ENCODE measurements around the gene TOP2B. TPM values are rescaled to one million over a fixed set of nuclear protein-coding genes. Genes with fewer than 3 reads are reported as not detected.
A peak's percentile ranks its signal among the peaks of the same experiment; 100 is the strongest.

Gene TOP2B
- total and polyA plus RNA-seq, 2 experiments from 2014 or later: 92.0 to 179 TPM

DNA sequence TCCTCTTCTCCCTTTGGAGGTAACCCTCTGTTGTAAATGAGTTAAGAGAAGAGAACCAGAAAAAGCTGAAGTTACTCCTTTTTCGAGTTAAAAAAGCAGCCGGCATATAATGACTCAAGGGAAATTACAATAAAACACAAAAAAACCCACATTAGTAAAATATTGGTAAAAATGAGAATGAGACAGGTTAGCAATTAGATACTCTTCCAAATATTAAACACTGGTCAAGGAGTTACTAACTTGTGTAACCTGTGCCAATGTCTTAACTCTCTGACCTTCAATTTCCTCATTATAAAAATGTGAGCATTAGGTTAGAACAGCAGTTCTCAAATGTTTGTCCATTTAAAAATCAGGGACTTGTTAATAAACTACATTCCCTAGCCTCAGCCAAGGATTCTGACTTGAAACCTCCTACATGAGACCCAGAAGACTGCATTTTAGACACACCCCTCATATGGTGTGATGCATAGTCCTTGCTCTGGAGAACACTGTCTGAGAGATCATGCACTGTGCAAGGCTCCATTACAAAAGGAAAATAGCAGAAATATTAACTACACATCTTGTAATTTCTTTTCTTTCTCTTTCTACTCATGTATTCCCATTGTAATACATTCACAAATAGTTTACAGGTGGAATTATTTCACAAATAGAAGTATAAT lies 42.7 kb upstream of the TOP2B start:
- Histone ChIP-seq H3K36me3 (ENCODE audit: insufficient read depth) (no peaks in the 10 kb centered on the region), H3K4me2 (no peak overlapping the region), H2AFZ (0 out of 2 replicates have a peak overlapping the region, but pooled peaks have one; percentile 18), H3K4me3 (no peak overlapping the region), H4K20me1 (replicated peaks; ENCODE audit: insufficient read depth) (no peaks in the 10 kb centered on the region), H3K79me2 (replicated peaks; ENCODE audit: insufficient read depth) (no peaks in the 10 kb centered on the region), H3K4me1 (ENCODE audit: insufficient read depth) (no peaks in the 10 kb centered on the region), H3F3A (replicated peaks; ENCODE audit: low read depth) (no peaks in the 10 kb centered on the region), H3K27me3 (ENCODE audit: insufficient read depth) (no peaks in the 10 kb centered on the region), H3K27ac (ENCODE audit: low read depth) (no peak overlapping the region), H3K9me2 (ENCODE audit: insufficient read depth) (no peaks in the 10 kb centered on the region)
- ATAC-seq (no peak), DNase-seq (ENCODE audit: low spot score) (no peak)
- Mint-ChIP-seq H3K4me1 (no peaks in the 10 kb centered on the region), H3K27me3 (ENCODE audit: insufficient read depth, low read depth, poor library complexity) (no peaks in the 10 kb centered on the region), H3K27ac (no peak overlapping the region), H3K9me3 (no peaks in the 10 kb centered on the region), H3K4me3 (no peak overlapping the region), H3K36me3 (ENCODE audit: low read depth) (no peaks in the 10 kb centered on the region)
- TF ChIP-seq ZNF114 (CRISPR knock-in tag; IDR thresholded peaks at IDR 0.05) (no peak), ZNF331 (CRISPR knock-in tag; IDR thresholded peaks at IDR 0.05; ENCODE audit: low read depth) (no peak), JUNB (IDR thresholded peaks at IDR 0.05; ENCODE audit: unreplicated experiment) (no peak), EZH2phosphoT487 (IDR thresholded peaks at IDR 0.05; ENCODE audit: unreplicated experiment) (no peak), NANOG (IDR thresholded peaks at IDR 0.05; ENCODE audit: borderline replicate concordance) (no peak)
- TF ChIP-seq, protein P1, sequence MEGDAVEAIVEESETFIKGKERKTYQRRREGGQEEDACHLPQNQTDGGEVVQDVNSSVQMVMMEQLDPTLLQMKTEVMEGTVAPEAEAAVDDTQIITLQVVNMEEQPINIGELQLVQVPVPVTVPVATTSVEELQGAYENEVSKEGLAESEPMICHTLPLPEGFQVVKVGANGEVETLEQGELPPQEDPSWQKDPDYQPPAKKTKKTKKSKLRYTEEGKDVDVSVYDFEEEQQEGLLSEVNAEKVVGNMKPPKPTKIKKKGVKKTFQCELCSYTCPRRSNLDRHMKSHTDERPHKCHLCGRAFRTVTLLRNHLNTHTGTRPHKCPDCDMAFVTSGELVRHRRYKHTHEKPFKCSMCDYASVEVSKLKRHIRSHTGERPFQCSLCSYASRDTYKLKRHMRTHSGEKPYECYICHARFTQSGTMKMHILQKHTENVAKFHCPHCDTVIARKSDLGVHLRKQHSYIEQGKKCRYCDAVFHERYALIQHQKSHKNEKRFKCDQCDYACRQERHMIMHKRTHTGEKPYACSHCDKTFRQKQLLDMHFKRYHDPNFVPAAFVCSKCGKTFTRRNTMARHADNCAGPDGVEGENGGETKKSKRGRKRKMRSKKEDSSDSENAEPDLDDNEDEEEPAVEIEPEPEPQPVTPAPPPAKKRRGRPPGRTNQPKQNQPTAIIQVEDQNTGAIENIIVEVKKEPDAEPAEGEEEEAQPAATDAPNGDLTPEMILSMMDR (conservative IDR thresholded peaks at IDR 0.05; ENCODE audit: low read depth in 2 of 2): no peak

- H3F3A ChIP-seq (replicated peaks; ENCODE audit: low read depth): no peaks in the 10 kb centered on the region
- DNase-seq (ENCODE audit: low spot score) (no peak), ATAC-seq (no peak)
- no peak overlapping the region for H3K4me3 ChIP-seq
- no peaks in the 10 kb centered on the region for H4K20me1 ChIP-seq (replicated peaks; ENCODE audit: insufficient read depth)
- Mint-ChIP-seq H3K27ac (no peak overlapping the region), H3K27me3 (ENCODE audit: insufficient read depth, low read depth, poor library complexity) (no peaks in the 10 kb centered on the region), H3K36me3 (ENCODE audit: low read depth) (no peaks in the 10 kb centered on the region), H3K4me1 (no peaks in the 10 kb centered on the region), H3K4me3 (no peak overlapping the region), H3K9me3 (no peaks in the 10 kb centered on the region)
- no peak overlapping the region for H2AFZ ChIP-seq
- H3K36me3 ChIP-seq (ENCODE audit: insufficient read depth): no peaks in the 10 kb centered on the region
- no peak overlapping the region for H3K4me2 ChIP-seq
- no peaks in the 10 kb centered on the region for H3K4me1 ChIP-seq (ENCODE audit: insufficient read depth)
- H3K27me3 ChIP-seq (ENCODE audit: insufficient read depth): no peaks in the 10 kb centered on the region
- no peaks in the 10 kb centered on the region for H3K9me2 ChIP-seq (ENCODE audit: insufficient read depth)
- no peak overlapping the region for H3K27ac ChIP-seq (ENCODE audit: low read depth)
- no peaks in the 10 kb centered on the region for H3K79me2 ChIP-seq (replicated peaks; ENCODE audit: insufficient read depth)
- TF ChIP-seq, protein P2, sequence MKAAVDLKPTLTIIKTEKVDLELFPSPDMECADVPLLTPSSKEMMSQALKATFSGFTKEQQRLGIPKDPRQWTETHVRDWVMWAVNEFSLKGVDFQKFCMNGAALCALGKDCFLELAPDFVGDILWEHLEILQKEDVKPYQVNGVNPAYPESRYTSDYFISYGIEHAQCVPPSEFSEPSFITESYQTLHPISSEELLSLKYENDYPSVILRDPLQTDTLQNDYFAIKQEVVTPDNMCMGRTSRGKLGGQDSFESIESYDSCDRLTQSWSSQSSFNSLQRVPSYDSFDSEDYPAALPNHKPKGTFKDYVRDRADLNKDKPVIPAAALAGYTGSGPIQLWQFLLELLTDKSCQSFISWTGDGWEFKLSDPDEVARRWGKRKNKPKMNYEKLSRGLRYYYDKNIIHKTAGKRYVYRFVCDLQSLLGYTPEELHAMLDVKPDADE (IDR thresholded peaks at IDR 0.05): no peak
- no peak for TF ChIP-seq EZH2phosphoT487 (IDR thresholded peaks at IDR 0.05; ENCODE audit: unreplicated experiment)
- TF ChIP-seq STAT1 (IDR thresholded peaks at IDR 0.05; ENCODE audit: unreplicated experiment): no peak
- no peak for TF ChIP-seq NANOG (IDR thresholded peaks at IDR 0.05; ENCODE audit: borderline replicate concordance)
- TF ChIP-seq ZNF114 (CRISPR knock-in tag; IDR thresholded peaks at IDR 0.05): no peak
- TF ChIP-seq CREB1 (CRISPR knock-in tag; IDR thresholded peaks at IDR 0.05; ENCODE audit: low read depth): no peak
- TF ChIP-seq POLR2AphosphoS5 (IDR thresholded peaks at IDR 0.05; ENCODE audit: low read depth): no peak
- TF ChIP-seq, protein P1 (conservative IDR thresholded peaks at IDR 0.05; ENCODE audit: low read depth in 2 of 2): no peak
- no peak for TF ChIP-seq JUNB (IDR thresholded peaks at IDR 0.05; ENCODE audit: unreplicated experiment)
- no peak for TF ChIP-seq ZNF331 (CRISPR knock-in tag; IDR thresholded peaks at IDR 0.05; ENCODE audit: low read depth)
- no peak for TF ChIP-seq EZH2 (IDR thresholded peaks at IDR 0.05; ENCODE audit: low read depth, unreplicated experiment)
Measured at GRCh38 chr3:25706213-25706612, 41.5 kb upstream of the TOP2B start.

Data from GM23338 (cell line).